AG09309 (cell line): Measurements from ENCODE around the gene SYNGAP1.

Experiments used
- DNase-seq: peaks from one replicate; pipeline ENCODE4 v3.0.0-alpha.2; 2010; ENCODE audit warnings: low read depth
- H3K4me3 ChIP-seq: 2 replicates; pipeline ENCODE4 v1.5.1; 2011; ENCODE audit warnings: mild to moderate bottlenecking, low read depth, low read length, moderate library complexity; ENCODE audit not compliant: control insufficient read depth
- TF ChIP-seq, protein P1 (sequence below): IDR thresholded peaks from 2 replicates; pipeline ENCODE4 v1.5.1; 2011; ENCODE audit warnings: mild to moderate bottlenecking, low read depth, low read length, inconsistent platforms; ENCODE audit not compliant: insufficient read depth, control insufficient read depth; ENCODE audit errors: missing control alignments

SYNGAP1 gene

DNA sequence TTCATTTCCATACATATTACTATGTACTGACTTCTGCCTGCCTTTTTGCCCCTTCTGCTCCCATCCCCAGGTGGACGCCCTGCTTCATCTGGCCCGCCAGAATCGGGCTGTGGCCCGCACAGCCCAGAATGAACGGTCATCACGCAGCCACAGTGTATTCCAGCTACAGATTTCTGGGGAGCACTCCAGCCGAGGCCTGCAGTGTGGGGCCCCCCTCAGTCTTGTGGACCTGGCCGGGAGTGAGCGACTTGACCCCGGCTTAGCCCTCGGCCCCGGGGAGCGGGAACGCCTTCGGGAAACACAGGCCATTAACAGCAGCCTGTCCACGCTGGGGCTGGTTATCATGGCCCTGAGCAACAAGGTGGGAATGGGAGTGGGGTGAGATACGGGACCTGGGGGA, 13.7 kb upstream of the SYNGAP1 start:
- no peak for DNase-seq
- TF ChIP-seq, protein P1, sequence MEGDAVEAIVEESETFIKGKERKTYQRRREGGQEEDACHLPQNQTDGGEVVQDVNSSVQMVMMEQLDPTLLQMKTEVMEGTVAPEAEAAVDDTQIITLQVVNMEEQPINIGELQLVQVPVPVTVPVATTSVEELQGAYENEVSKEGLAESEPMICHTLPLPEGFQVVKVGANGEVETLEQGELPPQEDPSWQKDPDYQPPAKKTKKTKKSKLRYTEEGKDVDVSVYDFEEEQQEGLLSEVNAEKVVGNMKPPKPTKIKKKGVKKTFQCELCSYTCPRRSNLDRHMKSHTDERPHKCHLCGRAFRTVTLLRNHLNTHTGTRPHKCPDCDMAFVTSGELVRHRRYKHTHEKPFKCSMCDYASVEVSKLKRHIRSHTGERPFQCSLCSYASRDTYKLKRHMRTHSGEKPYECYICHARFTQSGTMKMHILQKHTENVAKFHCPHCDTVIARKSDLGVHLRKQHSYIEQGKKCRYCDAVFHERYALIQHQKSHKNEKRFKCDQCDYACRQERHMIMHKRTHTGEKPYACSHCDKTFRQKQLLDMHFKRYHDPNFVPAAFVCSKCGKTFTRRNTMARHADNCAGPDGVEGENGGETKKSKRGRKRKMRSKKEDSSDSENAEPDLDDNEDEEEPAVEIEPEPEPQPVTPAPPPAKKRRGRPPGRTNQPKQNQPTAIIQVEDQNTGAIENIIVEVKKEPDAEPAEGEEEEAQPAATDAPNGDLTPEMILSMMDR = no peak
- no peak overlapping the region for H3K4me3 ChIP-seq

DNA sequence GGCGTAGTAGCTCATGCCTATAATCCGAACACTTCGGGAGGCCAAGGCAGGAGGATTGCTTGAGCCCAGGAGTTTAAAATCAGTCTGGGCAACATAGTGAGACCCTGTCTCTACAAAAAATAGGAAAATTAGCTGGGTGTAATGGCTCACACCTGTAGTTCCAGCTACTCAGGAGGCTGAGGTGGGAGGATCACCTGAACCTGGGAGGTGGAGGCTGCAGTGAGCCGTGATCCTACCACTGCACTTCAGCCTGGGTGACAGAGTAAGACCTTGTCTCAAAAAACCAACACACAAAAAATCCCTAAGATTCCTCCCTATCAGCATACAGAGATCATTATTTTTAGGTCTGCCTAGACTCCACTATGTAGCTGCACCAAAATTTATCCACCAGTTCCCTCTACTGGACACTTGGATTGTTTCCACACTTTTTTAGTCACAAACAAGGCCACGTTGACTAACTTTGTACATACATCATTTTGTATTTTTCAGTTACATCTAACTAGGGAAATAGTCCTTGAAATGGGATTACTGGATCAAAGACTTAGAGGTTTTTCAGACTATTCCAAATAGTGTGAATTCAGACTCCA, 12.6 kb upstream of the SYNGAP1 start:
- DNase-seq = peak; percentile 39
- TF ChIP-seq, protein P1 = peak; percentile 41
- no peak overlapping the region for H3K4me3 ChIP-seq

DNA sequence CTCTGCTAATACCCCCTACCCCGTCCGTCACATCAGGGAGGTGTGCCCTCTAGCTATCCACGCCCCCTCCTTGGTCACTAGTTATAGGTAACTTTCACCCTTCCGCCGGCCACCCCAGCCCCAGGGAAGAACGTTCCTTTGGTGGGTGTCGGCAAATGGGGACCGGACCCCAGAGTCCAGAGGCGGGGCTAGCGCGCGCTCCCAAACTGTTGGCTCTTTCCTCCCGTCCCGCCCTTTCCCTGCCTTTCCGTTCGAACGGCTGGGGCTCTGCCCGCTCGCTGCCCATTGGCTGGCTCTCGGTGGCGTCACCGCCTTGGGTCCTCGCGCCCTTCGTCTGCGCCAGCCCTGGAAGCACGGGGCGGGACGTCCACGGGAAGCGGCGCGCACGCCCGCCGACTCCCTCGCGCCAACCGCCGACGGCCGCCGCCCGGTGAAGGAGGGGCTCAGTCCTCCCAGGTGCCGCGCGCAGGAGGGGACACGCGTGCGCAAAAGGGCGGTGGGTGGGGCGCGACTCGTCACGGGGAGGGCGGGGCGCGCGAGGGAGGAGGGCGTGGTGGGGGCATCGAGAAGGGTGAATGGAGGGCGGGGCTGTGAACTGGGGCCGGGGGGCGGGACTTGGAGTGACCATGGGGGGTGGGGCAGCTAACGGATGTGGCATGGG, 9.7 kb upstream of the SYNGAP1 start:
- DNase-seq = peak; percentile 78
- TF ChIP-seq, protein P1 = no peak
- peak overlapping the region; percentile 72 for H3K4me3 ChIP-seq

GRCh38 chr6:33410711-33411631, 8.9 kb upstream of the SYNGAP1 start, which contains the start of gene PHF1:
Gene PHF1, plus strand, starts transcription at chr6:33411014. Its CDS starts 1,250 bp downstream, at chr6:33412264.
- DNase-seq = peak; percentile 51
- TF ChIP-seq, protein P1 = no peak
- H3K4me3 ChIP-seq = peak within 1 kb of the TSS; percentile 72

GRCh38 chr6:33411632-33412005, 8.2 kb upstream of the SYNGAP1 start:
- DNase-seq = no peak
- H3K4me3 ChIP-seq = peak overlapping the region; percentile 72
- TF ChIP-seq, protein P1 = no peak

- no peak for DNase-seq
- H3K4me3 ChIP-seq = peak overlapping the region; percentile 72
- TF ChIP-seq, protein P1 = no peak
Observed at GRCh38 chr6:33412140-33413009, 7.5 kb upstream of the SYNGAP1 start.
